ENCODE measurements around the gene POU6F2.

GRCh38 chr7:38978491-38978890 is 782 bp downstream of the POU6F2 start:
- TF ChIP-seq CTCF (conservative IDR thresholded peaks at IDR 0.05; ENCODE audit: low read depth, low read length) (no peak), POLR2A (IDR thresholded peaks at IDR 0.05; ENCODE audit: low read depth, low read length) (no peak), SMC3 (IDR thresholded peaks at IDR 0.05; ENCODE audit: low read depth, low read length) (no peak), FOS (IDR thresholded peaks at IDR 0.05; ENCODE audit: low read depth, low read length) (no peak), MAZ (IDR thresholded peaks at IDR 0.05; ENCODE audit: borderline replicate concordance, low read depth, low read length) (no peak), CHD1 (IDR thresholded peaks at IDR 0.05; ENCODE audit: low read depth, low read length) (no peak), ELK1 (IDR thresholded peaks at IDR 0.05; ENCODE audit: borderline replicate concordance, low read depth, low read length) (no peak), RAD21 (IDR thresholded peaks at IDR 0.05; ENCODE audit: low read length) (no peak), MAFK (IDR thresholded peaks at IDR 0.05; ENCODE audit: low read depth, low read length) (no peak), RCOR1 (IDR thresholded peaks at IDR 0.05; ENCODE audit: insufficient replicate concordance, low read length) (no peak), CEBPB (IDR thresholded peaks at IDR 0.05; ENCODE audit: low read depth, low read length) (no peak), MXI1 (IDR thresholded peaks at IDR 0.05; ENCODE audit: borderline replicate concordance, low read depth, low read length) (no peak)

All from IMR-90 (cell line).